ENCODE data around the gene SYTL3. TPM values are rescaled to one million over a fixed set of nuclear protein-coding genes. Genes with fewer than 3 reads are reported as not detected.

The SYTL3 gene
- total RNA-seq, 1 experiment from 2014 or later = 0.28 TPM

- TF ChIP-seq ZBTB21 (CRISPR knock-in tag; IDR thresholded peaks at IDR 0.05; ENCODE audit: borderline replicate concordance) (no peak), CBFB (CRISPR knock-in tag; IDR thresholded peaks at IDR 0.05; ENCODE audit: low read depth) (no peak), NR3C1 (CRISPR knock-in tag; conservative IDR thresholded peaks at IDR 0.05; ENCODE audit: low read depth) (no peak), USF1 (CRISPR knock-in tag; IDR thresholded peaks at IDR 0.05) (no peak), GTF2I (CRISPR knock-in tag; conservative IDR thresholded peaks at IDR 0.05) (no peak), CDX4 (CRISPR knock-in tag; IDR thresholded peaks at IDR 0.05; ENCODE audit: borderline replicate concordance) (no peak), ZNF232 (CRISPR knock-in tag; IDR thresholded peaks at IDR 0.05) (no peak), TP53 (CRISPR knock-in tag; IDR thresholded peaks at IDR 0.05) (no peak), SMAD4 (CRISPR knock-in tag; IDR thresholded peaks at IDR 0.05) (no peak), ESRRA (CRISPR knock-in tag; IDR thresholded peaks at IDR 0.05; ENCODE audit: borderline replicate concordance) (no peak), CREB1 (CRISPR knock-in tag; IDR thresholded peaks at IDR 0.05) (no peak), JUN (CRISPR knock-in tag; IDR thresholded peaks at IDR 0.05) (no peak), TEAD1 (CRISPR knock-in tag; IDR thresholded peaks at IDR 0.05) (no peak), NR2C2 (CRISPR knock-in tag; IDR thresholded peaks at IDR 0.05) (no peak), MAX (CRISPR knock-in tag; IDR thresholded peaks at IDR 0.05) (no peak)
- TF ChIP-seq, protein P1, sequence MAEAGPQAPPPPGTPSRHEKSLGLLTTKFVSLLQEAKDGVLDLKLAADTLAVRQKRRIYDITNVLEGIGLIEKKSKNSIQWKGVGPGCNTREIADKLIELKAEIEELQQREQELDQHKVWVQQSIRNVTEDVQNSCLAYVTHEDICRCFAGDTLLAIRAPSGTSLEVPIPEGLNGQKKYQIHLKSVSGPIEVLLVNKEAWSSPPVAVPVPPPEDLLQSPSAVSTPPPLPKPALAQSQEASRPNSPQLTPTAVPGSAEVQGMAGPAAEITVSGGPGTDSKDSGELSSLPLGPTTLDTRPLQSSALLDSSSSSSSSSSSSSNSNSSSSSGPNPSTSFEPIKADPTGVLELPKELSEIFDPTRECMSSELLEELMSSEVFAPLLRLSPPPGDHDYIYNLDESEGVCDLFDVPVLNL (CRISPR knock-in tag; IDR thresholded peaks at IDR 0.05; ENCODE audit: borderline replicate concordance, low read depth) = no peak
- TF ChIP-seq, protein P2, sequence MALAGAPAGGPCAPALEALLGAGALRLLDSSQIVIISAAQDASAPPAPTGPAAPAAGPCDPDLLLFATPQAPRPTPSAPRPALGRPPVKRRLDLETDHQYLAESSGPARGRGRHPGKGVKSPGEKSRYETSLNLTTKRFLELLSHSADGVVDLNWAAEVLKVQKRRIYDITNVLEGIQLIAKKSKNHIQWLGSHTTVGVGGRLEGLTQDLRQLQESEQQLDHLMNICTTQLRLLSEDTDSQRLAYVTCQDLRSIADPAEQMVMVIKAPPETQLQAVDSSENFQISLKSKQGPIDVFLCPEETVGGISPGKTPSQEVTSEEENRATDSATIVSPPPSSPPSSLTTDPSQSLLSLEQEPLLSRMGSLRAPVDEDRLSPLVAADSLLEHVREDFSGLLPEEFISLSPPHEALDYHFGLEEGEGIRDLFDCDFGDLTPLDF (CRISPR knock-in tag; IDR thresholded peaks at IDR 0.05) = no peak
- TF ChIP-seq, protein P3, sequence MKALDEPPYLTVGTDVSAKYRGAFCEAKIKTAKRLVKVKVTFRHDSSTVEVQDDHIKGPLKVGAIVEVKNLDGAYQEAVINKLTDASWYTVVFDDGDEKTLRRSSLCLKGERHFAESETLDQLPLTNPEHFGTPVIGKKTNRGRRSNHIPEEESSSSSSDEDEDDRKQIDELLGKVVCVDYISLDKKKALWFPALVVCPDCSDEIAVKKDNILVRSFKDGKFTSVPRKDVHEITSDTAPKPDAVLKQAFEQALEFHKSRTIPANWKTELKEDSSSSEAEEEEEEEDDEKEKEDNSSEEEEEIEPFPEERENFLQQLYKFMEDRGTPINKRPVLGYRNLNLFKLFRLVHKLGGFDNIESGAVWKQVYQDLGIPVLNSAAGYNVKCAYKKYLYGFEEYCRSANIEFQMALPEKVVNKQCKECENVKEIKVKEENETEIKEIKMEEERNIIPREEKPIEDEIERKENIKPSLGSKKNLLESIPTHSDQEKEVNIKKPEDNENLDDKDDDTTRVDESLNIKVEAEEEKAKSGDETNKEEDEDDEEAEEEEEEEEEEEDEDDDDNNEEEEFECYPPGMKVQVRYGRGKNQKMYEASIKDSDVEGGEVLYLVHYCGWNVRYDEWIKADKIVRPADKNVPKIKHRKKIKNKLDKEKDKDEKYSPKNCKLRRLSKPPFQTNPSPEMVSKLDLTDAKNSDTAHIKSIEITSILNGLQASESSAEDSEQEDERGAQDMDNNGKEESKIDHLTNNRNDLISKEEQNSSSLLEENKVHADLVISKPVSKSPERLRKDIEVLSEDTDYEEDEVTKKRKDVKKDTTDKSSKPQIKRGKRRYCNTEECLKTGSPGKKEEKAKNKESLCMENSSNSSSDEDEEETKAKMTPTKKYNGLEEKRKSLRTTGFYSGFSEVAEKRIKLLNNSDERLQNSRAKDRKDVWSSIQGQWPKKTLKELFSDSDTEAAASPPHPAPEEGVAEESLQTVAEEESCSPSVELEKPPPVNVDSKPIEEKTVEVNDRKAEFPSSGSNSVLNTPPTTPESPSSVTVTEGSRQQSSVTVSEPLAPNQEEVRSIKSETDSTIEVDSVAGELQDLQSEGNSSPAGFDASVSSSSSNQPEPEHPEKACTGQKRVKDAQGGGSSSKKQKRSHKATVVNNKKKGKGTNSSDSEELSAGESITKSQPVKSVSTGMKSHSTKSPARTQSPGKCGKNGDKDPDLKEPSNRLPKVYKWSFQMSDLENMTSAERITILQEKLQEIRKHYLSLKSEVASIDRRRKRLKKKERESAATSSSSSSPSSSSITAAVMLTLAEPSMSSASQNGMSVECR (CRISPR knock-in tag; IDR thresholded peaks at IDR 0.05; ENCODE audit: borderline replicate concordance) = no peak
- TF ChIP-seq, protein P4, sequence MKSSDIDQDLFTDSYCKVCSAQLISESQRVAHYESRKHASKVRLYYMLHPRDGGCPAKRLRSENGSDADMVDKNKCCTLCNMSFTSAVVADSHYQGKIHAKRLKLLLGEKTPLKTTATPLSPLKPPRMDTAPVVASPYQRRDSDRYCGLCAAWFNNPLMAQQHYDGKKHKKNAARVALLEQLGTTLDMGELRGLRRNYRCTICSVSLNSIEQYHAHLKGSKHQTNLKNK (CRISPR knock-in tag; IDR thresholded peaks at IDR 0.05) = no peak
- TF ChIP-seq, protein P5, sequence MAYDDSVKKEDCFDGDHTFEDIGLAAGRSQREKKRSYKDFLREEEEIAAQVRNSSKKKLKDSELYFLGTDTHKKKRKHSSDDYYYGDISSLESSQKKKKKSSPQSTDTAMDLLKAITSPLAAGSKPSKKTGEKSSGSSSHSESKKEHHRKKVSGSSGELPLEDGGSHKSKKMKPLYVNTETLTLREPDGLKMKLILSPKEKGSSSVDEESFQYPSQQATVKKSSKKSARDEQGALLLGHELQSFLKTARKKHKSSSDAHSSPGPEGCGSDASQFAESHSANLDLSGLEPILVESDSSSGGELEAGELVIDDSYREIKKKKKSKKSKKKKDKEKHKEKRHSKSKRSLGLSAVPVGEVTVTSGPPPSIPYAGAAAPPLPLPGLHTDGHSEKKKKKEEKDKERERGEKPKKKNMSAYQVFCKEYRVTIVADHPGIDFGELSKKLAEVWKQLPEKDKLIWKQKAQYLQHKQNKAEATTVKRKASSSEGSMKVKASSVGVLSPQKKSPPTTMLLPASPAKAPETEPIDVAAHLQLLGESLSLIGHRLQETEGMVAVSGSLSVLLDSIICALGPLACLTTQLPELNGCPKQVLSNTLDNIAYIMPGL (CRISPR knock-in tag; IDR thresholded peaks at IDR 0.05) = no peak
- ChIA-PET POLR2A (no interaction called here), CTCF (no interaction called here)
- H3K4me3 Mint-ChIP-seq = no peak overlapping the region
- H3K9me3 Mint-ChIP-seq = no peaks in the 10 kb centered on the region
- no peak for ATAC-seq
- H3K27me3 Mint-ChIP-seq (ENCODE audit: low read depth) = no peaks in the 10 kb centered on the region
- no peak for DNase-seq (ENCODE audit: low spot score)
- H3K27ac Mint-ChIP-seq = peak overlapping the region; percentile 78
- peaks cover 23% of the 10 kb centered on the region for H3K4me1 Mint-ChIP-seq
- H3K36me3 Mint-ChIP-seq = peaks cover 38% of the 10 kb centered on the region
Measured at GRCh38 chr6:158625881-158626305, 24.0 kb upstream of the SYTL3 start.

All from WTC11 (cell line).